ENCODE measurements around the gene CRCP.

The CRCP gene

DNA sequence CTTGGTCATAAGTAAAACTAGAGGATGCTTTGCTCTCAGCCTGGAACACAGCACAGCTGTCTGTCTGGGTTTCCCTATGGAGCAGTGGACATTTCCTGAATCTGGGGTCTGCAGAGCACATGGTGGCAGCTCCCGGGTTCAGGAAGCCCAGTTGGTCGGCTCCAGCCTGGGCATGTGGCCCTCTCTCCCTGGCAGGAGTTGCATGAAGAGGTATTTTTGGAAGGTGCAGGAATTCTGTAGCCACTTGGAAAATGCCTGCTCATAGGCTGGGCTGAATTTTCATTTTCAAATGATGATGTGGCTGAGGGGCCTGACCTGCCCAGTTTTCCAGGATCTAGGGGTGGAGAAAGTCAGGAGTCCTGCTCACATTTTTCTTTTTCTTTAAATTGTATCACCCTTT, 83.8 kb downstream of the CRCP start:
- no peak overlapping the region for H3K4me3 ChIP-seq (ENCODE audit: low read depth, low read length)
- DNase-seq (ENCODE audit: low read depth) = no peak
- no peak for TF ChIP-seq CTCF (IDR thresholded peaks at IDR 0.05; ENCODE audit: low read depth, low read length, missing control alignments)

GRCh38 chr7:66198956-66199355, 84.3 kb downstream of the CRCP start:
- TF ChIP-seq CTCF (IDR thresholded peaks at IDR 0.05; ENCODE audit: low read depth, low read length, missing control alignments) = no peak
- no peak for DNase-seq (ENCODE audit: low read depth)
- no peak overlapping the region for H3K4me3 ChIP-seq (ENCODE audit: low read depth, low read length)

DNA sequence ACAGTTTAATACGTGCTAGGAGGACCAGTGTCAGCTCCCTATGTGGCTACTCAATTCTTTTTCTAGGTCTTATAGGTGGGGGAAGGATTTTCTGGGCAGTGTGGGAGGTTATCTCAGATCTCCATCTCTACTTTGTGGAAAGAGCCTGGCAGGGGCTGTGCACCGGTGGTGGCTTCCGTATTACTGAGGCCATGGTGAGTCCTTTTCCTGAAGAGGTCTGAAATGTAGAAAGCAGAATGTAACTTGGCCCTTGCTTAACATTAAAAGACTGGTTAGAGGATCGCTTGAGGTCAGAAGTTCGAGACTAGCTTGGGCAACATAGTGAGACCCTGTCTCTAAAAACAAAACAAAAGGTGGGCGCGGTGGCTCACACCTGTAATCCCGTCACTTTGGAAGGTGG, 87.8 kb downstream of the CRCP start:
- H3K4me3 ChIP-seq (ENCODE audit: low read depth, low read length) = no peak overlapping the region
- TF ChIP-seq CTCF (IDR thresholded peaks at IDR 0.05; ENCODE audit: low read depth, low read length, missing control alignments) = no peak
- no peak for DNase-seq (ENCODE audit: low read depth)

Data from GM12864 (cell line).